ENCODE results near the gene SOBP.
A peak's percentile ranks its signal among the peaks of the same experiment; 100 is the strongest.
"Not testable (repeated sequence)": the region's sequence is repeated elsewhere in the genome, so short reads cannot be mapped to it uniquely, and the experiment has no call there.

Gene SOBP

GRCh38 chr6:107488174-107488874, 1.6 kb upstream of the SOBP start:
- peak; percentile 39 for DNase-seq

- DNase-seq: peak; percentile 56
Measured at GRCh38 chr6:107488875-107489635, 862 bp upstream of the SOBP start.

GRCh38 chr6:107490566-107491137, 735 bp downstream of the SOBP start:
- DNase-seq: peak; percentile 36

- DNase-seq: peak; percentile 36
Measured at GRCh38 chr6:107491138-107491609, 1.3 kb downstream of the SOBP start.

- DNase-seq: peak; percentile 45
Measured at GRCh38 chr6:107491760-107492660, 2.1 kb downstream of the SOBP start.

- DNase-seq: peak; percentile 66
Measured at GRCh38 chr6:107493158-107494057, 3.5 kb downstream of the SOBP start.

- peak; percentile 13 for DNase-seq
Measured at GRCh38 chr6:107495196-107495643, 5.3 kb downstream of the SOBP start.

- no peak for DNase-seq
Measured at GRCh38 chr6:107495971-107496370, 6.1 kb downstream of the SOBP start.

- DNase-seq: no peak
Measured at GRCh38 chr6:107496892-107497684, 7.2 kb downstream of the SOBP start.

GRCh38 chr6:107504270-107505026, 14.5 kb downstream of the SOBP start:
- no peak for DNase-seq

GRCh38 chr6:107506145-107506544, 16.2 kb downstream of the SOBP start:
- no peak for DNase-seq

GRCh38 chr6:107509506-107509905, 19.6 kb downstream of the SOBP start:
- no peak for DNase-seq

- no peak for DNase-seq
Measured at GRCh38 chr6:107510108-107510507, 20.2 kb downstream of the SOBP start.

GRCh38 chr6:107511511-107511993, 21.6 kb downstream of the SOBP start:
- no peak for DNase-seq

- DNase-seq: no peak
Measured at GRCh38 chr6:107513214-107513613, 23.3 kb downstream of the SOBP start.

GRCh38 chr6:107515955-107516354, 26.0 kb downstream of the SOBP start:
- DNase-seq: no peak

GRCh38 chr6:107517274-107517673, 27.4 kb downstream of the SOBP start:
- DNase-seq: no peak

- not testable (repeated sequence) for DNase-seq
Measured at GRCh38 chr6:107519224-107519623, 29.3 kb downstream of the SOBP start.

GRCh38 chr6:107520706-107521105, 30.8 kb downstream of the SOBP start:
- not testable (repeated sequence) for DNase-seq
